LNCaP clone FGC (cell line): ENCODE data around the gene NOXRED1.

Experiments
- DNase-seq: peaks from one replicate; pipeline ENCODE4 v3.0.0-alpha.2; 2011; ENCODE audit warnings: low read depth
- H3K4me3 ChIP-seq: 2 replicates; pipeline ENCODE4 v1.5.1; 2011; ENCODE audit warnings: mild to moderate bottlenecking, low read depth, low read length, control low read depth
- TF ChIP-seq, protein P1 (sequence below): IDR thresholded peaks from 2 replicates; pipeline ENCODE4 v1.5.1; 2012; ENCODE audit warnings: mild to moderate bottlenecking; ENCODE audit not compliant: control insufficient read depth, insufficient read depth; ENCODE audit errors: extremely low read depth

Gene NOXRED1, protein sequence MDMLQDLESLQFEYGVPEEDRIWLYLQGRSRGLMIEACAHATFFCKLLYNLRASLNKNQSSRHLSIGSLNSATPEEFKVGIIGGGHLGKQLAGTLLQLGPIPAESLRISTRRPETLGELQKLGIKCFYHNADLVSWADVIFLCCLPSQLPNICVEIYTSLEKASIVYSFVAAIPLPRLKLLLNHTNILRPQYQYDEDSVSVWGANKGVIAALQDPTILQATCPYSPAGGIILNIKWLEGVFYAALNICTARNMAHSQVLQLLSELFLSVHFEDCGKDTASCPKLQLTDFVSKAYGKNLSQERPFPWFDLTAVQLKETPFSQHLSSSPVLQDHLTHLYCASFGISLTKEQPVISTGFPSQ

DNA sequence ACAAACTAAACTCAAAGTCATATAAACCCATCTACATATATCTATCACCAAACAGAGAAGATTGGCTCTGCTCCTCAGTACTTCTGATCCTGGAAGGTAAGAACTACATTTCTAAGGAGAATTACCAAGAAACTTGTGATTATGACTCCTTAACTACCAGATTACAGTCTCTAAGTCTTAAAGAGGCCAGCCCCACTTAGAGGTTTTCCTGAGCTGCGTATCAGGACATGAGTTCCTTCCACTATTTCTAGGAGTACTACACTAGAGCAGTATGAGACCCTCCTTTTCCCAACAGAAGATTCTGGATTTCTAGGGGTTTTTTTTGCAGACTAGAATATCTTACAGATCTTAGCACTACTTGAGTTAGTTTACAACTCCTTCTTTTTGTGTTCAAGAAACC lies at the start of gene NOXRED1:
NOXRED1 (minus strand) TSS at position 101 of the 400 bp plus-strand sequence. CDS start 634 bp downstream, outside the sequence.
- TF ChIP-seq, protein P1, sequence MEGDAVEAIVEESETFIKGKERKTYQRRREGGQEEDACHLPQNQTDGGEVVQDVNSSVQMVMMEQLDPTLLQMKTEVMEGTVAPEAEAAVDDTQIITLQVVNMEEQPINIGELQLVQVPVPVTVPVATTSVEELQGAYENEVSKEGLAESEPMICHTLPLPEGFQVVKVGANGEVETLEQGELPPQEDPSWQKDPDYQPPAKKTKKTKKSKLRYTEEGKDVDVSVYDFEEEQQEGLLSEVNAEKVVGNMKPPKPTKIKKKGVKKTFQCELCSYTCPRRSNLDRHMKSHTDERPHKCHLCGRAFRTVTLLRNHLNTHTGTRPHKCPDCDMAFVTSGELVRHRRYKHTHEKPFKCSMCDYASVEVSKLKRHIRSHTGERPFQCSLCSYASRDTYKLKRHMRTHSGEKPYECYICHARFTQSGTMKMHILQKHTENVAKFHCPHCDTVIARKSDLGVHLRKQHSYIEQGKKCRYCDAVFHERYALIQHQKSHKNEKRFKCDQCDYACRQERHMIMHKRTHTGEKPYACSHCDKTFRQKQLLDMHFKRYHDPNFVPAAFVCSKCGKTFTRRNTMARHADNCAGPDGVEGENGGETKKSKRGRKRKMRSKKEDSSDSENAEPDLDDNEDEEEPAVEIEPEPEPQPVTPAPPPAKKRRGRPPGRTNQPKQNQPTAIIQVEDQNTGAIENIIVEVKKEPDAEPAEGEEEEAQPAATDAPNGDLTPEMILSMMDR: no peak
- no peak within 1 kb of the TSS for H3K4me3 ChIP-seq
- DNase-seq: no peak

DNA sequence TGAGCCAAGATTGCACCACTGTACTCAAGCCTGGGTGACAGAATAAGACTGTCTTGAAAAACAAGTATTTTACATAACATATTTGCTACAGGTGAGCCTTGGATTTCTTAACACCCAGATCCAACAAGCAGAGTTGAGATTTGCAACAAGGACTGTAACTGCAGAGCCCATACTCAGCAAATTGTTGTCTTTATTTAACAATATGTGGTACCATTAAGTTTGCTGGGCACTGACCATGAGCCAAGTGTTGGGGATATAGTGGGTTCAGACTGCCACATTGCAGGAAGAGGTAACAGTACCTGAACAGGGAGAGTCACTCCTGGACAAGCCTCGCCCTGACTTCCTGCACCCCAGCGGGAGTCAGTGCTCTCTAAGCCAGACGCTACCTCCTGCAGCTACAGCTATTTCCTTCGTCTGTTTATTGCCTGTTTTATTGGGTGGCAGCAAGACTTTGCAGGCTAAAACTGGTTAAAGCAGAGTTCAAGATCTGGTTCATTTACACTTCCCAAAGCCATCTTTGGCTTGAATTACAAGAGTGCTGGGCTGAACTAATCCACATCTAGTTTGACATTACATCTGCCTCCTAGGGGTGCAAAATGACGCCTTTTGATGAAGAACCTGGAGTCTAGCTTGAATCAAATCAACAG lies 47.0 kb upstream of the NOXRED1 start:
- peak; percentile 75 for DNase-seq
- H3K4me3 ChIP-seq: no peak overlapping the region
- TF ChIP-seq, protein P1: 0 out of 2 replicates have a peak, but pooled peaks have one; percentile 13

DNA sequence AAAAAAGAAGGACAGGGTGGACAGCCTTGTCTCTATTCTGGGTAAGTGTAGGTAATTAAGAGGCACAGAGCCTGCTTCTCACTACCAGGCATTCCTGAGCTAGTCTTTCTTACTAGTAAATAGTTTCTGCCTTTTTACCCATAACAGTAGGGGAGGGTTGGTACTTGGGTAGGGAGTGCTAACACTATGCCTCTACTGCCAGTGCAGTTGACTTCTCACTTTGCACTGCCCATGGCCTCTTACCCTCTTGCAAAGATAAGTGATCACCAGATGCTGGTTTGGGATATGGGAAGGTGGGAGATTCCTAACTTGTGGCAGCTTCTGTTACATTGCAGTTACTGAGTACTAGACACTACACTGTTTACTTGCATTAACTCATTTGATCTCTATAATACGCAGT lies 46.2 kb upstream of the NOXRED1 start:
- DNase-seq: no peak
- TF ChIP-seq, protein P1: no peak
- H3K4me3 ChIP-seq: no peak overlapping the region

DNA sequence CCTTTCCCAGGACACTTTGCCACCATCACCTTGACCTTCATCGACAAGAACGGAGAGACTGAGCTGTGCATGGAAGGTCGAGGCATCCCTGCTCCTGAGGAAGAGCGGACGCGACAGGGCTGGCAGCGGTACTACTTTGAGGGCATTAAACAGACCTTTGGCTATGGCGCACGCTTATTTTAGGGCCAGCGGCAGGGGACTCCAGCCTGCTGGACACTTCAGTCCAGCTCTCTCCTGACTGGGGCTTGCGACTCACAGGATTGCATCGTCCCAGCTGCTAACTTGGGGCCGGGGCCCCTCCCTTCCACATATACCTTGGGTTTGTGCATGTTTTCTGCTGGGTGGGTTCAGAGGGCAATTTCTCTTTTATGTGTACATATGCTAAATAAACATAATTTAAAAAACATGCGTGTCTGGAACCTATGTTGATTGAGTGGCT lies 45.8 kb upstream of the NOXRED1 start:
- H3K4me3 ChIP-seq: no peak overlapping the region
- no peak for DNase-seq
- TF ChIP-seq, protein P1: no peak

DNA sequence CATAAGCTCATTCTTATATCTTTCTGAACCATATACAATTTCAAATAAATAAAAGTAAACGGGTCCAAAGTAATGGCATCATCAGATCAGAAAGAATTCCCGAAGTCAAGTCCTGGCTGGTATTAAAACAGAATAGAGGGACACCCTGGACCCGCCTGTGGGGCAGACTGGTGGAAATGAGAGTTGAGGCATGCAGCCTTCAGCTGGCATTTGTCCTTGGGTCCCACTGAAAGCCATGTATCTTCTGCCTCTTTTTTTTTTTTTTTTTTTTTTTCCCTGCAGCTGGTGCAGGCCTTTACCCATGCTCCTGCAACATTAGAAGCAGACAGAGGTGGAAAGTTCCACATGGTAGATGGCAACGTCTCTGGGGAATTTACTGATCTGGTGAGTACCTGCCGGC lies 44.5 kb upstream of the NOXRED1 start:
- H3K4me3 ChIP-seq: no peak overlapping the region
- TF ChIP-seq, protein P1: no peak
- DNase-seq: no peak

DNA sequence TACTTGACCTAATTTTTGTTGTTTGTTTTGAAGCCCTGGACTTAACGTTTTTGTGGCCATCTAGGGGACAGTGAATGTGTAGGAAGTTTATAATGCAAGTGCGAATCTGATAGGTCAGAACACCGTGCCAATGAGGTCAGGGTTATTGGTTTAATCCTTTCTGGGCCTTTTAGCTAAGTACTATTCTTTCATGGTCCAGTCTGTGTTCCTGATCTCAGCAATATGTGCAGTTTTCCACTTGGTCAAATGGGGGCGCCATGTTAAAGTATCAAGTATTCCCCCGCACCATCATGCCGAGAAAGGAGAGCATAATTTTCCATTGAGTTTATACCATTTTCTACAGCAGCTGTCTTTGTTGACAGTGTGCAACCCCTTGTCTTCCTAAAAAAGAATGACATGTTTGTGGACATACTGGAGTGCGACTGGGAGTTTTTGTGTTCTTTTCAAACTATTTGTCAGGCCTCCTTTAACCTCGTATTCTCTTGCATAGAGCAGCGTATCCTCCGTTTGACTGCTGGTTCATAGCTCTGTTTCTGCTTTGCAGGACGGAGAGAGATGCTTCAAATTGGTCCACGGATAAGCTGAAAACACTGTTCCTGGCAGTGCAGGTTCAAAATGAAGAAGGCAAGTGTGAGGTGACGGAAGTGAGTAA lies 35.9 kb upstream of the NOXRED1 start:
- TF ChIP-seq, protein P1: peak; percentile 75
- peak; percentile 60 for DNase-seq
- H3K4me3 ChIP-seq: peak overlapping the region; percentile 98
